GM18951 (cell line): ENCODE results near the gene LRP11.
"Not testable (repeated sequence)": the region's sequence is repeated elsewhere in the genome, so short reads cannot be mapped to it uniquely, and the experiment has no call there.

Experiments
- POLR2A ChIP-seq: IDR thresholded peaks from 4 replicates; pipeline ENCODE4 v1.6.1; 2011; ENCODE audit warnings: mild to moderate bottlenecking; ENCODE audit not compliant: insufficient read length, insufficient read depth; ENCODE audit errors: extremely low read depth
- in situ Hi-C: fragments of 300-500 bp; cut with MboI; formaldehyde crosslinking; loops from one replicate; pipeline ENCODE4 v1.12.0; 2022; ENCODE audit warnings: low sequenced_read_pairs, mixed read lengths, inconsistent platforms; ENCODE audit not compliant: unreplicated experiment

LRP11 gene

DNA sequence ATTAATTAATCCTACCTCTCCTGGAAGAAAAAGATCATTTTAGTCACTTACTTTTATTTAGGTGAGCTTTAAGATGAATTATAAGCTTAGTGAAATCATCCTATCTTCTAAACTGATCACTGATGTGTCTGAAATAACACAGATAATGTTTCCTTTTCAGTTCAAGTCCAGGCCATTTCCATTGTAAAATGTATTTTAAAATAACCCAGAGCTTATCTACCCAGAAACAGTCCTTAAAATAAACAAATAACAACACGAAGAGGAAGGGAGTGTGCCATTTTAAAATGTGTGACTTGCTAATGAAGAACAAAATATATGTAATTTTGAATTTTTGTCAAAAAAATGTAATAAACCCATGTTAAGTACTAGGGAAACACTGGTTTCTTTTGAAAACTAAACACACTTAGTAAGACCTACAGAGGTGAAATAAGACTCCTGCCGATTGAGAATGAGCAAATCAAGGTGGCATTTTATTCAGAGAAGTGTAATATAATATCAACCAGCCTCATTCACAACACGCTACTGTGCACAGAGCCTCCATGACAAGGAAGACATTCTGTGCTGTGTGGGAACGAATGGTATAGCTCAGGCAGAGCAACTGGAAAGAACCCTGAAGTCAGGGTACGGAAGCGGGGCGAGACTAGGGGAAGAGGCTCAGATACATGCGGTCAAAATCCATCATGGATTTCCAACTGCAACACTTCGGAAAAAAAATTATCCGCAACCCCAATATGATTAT, 7.7 kb downstream of the LRP11 start:
- in situ Hi-C loops = no loop called here
- no peak for TF ChIP-seq POLR2A

DNA sequence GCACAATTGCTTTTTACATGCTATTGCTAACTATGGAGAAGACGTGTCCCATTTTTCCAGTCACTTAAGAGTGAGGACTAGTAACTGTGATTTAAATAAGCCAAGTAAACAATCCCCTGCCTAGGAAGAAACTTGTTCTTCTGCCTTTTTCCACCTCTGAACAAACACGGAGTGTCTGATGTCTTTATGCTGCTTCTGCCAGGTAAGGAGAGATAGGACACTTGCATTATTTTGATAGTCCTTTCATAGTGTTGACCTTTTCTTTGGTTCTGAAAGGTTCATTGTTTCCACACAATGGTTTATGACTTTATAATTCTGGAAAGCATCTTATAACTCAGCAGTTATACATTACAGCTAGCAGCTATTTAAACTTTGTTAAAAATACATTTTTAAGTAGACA, 8.4 kb downstream of the LRP11 start:
- in situ Hi-C loops = no loop called here
- no peak for TF ChIP-seq POLR2A

DNA sequence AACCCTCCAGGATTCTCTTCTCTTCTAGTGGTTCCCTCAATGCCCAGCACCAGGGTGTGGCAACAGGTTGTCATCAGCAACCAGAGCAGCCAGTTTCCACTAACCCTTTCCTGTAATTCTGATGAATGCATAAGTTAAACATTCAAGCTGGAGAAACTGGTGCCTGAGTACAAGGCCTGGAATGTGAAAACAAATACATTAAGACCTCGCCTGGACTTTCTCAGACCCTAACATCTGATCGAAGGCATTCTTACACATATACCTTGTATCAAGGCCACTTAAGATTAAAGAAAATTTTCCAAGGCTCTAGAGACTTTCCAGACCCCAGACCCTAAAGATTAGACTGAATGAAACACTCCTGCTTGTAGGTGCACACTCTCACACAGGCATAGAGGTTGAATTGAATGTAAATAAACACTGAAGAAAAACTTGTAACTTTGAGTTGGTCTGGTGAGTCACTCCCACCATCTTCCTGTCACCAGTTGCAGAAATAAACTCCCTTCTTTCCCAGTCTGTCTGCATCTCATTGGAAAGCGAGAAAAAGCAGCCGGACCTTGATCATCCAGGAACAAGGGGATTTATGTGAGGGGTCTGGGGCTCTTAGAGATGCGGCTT, 9.0 kb downstream of the LRP11 start:
- TF ChIP-seq POLR2A = no peak
- in situ Hi-C loops = no loop called here

DNA sequence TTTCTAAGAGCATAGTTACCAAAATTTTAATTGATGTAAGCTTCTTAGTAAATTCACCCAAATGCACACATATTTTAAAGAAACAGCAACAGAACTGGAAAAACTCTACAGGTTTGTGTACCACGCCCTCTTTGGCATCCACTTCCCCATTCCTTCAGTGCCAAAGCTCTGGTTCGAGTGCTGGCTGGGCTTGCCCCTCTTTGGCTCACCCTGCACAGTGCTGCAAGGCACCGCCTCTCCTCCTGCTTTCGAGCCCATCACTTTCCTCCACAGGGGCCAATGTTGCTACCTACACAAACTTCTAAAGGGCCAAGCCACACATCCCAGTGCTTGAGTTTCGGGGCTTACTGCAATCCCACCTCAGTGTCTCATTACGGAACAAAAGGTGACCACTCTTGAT, 9.6 kb downstream of the LRP11 start:
- no peak for TF ChIP-seq POLR2A
- in situ Hi-C loops = no loop called here

DNA sequence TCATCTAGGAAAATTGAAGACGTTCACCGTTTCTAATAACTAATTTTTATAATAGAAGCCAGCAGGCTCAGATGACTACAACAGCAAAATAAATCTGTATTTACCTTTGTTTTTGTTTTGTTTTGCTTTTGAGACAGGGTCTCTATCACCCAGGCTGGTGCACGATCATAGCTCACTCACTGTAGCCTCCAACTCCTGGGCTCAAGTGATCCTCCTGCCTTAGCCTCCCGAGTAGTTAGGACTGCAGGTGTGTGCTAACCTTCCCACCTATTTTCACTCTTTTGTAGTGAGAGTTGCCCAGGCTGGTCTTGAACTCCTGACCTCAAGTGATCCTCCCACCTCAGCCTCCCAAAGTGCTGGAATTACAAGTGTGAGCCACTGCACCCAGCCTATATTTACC, 10.1 kb downstream of the LRP11 start:
- in situ Hi-C loops = not testable (repeated sequence)

DNA sequence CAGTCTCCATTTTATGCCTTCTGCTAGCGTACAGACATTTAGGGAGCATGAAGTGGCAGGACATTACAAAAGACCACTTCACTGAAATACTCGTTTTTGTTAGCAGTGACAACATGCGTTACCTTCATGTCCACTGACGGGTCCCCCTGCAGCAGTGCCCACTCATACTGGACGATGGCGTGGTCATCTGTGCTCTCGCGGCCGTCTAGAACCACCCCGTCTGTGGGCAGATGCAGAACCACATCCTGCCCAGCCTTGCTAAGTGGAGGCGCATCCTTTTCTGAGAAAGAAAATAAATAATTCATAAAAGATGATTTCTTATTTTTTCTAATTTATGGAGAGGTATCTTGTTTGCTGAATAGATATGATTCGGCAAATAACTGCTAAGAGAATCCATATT, 11.3 kb downstream of the LRP11 start:
- TF ChIP-seq POLR2A = no peak
- in situ Hi-C loops = no loop called here

DNA sequence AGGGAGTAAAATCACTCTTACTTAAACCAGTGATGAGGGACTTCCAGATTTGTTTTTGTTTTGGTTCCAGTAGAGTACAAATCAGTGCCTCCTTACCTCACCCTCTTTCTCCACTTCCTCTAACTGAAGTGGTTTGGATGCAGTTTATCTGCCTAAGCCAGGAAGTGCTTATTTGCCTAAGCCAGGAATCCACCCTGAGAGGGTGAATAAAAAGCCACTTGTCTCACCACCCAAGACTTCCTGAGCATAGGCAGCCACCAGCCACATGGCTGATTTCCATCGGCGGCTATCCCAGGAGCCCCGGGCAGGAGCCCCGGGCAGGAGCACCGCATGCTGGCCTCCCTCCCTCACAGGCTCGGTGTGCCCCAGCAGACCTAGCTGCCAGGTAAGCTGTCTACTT, 12.0 kb downstream of the LRP11 start:
- TF ChIP-seq POLR2A = no peak
- in situ Hi-C loops = no loop called here

DNA sequence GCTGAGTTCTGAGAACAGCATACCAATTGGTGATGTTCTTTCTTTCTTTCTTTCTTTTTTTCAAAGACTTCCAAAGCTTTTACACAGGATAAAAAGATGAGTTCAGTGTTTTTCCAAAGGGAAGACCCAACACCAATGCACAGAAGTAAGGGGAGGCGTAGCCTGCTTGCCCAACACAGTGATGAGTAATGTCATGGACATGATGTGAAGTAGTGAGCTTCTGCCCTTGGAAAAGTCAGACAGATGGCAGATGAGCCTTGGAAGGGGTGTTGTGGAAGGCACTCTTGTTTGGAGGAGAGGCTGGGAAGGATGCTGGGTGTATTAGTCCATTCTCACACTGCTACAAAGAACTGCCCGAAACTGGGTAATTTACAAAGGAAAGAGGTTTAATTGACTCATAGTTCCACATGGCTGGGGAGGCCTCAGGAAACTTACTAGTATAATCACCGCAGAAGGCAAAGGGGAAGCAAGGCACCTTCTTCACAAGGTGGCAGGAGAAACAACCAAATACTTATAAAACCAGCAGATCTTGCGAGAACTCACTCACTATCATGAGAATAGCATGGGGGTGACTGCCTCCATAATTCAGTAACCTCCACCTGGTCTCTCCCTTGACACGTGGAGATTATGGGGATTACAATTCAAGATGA, 12.6 kb downstream of the LRP11 start:
- in situ Hi-C loops = no loop called here
- no peak for TF ChIP-seq POLR2A

DNA sequence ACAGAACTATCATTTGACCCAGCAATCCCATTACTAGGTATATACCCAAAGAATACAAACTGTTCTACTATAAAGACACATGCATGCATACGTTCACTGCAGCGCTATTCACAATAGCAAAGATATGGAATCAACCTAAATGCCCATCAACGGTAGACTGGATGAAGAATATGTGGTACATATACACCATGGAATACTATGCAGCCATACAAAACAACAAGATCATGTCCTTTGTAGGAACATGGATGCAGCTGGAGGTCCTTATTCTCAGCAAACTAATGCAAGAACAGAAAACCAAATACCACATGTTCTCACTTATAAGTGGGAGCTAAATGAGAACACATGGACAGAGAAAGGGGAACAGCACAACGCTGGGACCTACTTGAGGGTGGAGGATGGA, 15.8 kb downstream of the LRP11 start:
- in situ Hi-C loops = loop anchor here (25.0 kb wide), 1 partner anchor 164 kb away; no protein-coding TSS in a partner anchor

DNA sequence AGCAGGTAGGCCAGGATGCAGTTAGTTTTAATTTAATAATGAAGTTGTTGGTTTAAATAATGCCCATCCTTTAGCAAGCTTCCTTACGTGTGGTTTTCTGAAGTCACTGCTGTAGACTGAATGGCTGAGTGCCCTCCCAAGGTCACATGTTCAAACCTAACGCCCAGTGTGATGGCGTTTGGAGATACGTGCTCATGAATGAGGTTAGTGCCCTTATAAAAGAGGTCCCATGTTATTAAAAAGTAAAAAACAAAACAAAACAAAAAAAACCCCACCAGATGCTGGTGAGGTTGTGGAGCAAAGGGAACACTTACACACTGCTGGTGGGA, 16.3 kb downstream of the LRP11 start:
- in situ Hi-C loops = loop anchor here (25.0 kb wide), 1 partner anchor 164 kb away; no protein-coding TSS in a partner anchor
- no peak for TF ChIP-seq POLR2A

DNA sequence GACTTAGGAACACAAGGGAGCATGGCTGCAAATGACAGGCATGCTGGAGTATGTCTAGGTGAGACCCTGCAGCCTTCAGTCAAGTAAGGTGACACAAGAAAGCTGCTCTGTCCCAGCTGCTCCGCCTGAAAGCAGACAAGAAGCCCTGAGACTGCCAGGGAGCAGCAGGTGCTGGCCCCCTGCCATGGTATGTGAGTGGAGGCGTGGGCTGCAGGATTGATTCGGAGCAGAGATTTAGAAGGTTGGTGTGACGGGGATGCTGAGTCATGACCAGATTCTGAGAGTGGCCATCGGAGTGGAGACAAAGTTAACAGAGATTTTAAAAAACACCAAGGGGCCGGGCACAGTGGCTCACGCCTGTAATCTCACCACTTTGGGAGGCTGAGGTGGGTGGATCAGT, 17.8 kb downstream of the LRP11 start:
- no peak for TF ChIP-seq POLR2A
- in situ Hi-C loops = loop anchor here (25.0 kb wide), 1 partner anchor 166 kb away; no protein-coding TSS in a partner anchor

DNA sequence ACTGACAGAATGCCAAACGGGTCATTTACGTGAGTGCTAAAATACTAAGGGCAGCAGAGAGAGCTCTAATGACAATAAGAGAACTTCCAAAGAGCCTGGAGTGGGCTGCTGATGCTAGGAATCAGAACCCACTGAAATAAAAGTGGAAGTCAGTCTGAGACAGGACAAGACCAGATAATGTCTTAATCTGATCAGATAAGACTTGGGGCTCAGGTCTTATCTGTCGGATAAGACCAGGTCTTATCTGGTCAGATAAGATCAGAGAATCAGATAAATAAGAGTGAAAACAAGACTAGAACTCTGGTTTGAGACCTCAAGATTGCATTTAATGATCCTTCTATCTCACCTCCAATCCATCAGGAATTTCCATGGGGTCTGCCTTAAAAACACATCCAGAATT, 18.6 kb downstream of the LRP11 start:
- no peak for TF ChIP-seq POLR2A
- in situ Hi-C loops = loop anchor here (25.0 kb wide), 1 partner anchor 167 kb away; no protein-coding TSS in a partner anchor

DNA sequence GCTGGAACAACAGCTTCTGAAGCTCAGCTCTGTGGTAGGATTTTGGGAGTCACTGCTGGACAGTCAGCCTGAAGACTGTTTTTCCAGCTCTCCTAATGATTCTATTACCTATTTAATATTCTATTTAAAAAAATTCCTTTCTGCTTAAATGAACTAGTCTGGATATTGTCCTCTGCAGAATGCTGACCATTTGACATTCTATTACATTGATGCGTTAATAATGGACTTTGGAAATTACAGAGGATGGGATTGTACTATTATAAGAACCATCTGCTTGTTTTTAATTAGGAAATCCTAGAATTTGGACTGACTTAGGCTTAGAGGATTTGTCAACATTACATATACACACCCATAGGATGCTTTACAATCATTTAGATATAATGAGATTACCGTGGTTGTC, 19.7 kb downstream of the LRP11 start:
- in situ Hi-C loops = loop anchor here (25.0 kb wide), 1 partner anchor 168 kb away; no protein-coding TSS in a partner anchor

DNA sequence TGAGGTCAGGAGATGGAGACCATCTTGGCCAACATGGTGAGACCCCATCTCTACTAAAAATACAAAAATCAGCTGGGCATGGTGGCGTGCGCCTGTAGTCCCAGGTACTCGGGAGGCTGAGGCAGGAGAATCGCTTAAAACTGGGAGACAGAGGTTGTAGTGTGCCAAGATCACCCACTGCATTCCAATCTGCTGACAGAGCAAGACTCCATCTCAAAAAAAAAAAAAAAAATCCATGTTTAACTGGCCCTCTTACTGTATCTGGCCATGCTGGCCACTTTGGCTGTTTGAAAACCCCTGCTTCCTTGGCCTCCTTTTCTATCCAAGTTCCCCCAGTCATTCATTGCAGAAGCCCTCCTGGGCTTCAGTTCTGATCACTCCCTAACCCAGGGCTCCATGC, 20.1 kb downstream of the LRP11 start:
- in situ Hi-C loops = loop anchor here (25.0 kb wide), 1 partner anchor 168 kb away; no protein-coding TSS in a partner anchor

More for the DNA sequence above, 19.7 kb downstream of the LRP11 start:
- no peak for TF ChIP-seq POLR2A

DNA sequence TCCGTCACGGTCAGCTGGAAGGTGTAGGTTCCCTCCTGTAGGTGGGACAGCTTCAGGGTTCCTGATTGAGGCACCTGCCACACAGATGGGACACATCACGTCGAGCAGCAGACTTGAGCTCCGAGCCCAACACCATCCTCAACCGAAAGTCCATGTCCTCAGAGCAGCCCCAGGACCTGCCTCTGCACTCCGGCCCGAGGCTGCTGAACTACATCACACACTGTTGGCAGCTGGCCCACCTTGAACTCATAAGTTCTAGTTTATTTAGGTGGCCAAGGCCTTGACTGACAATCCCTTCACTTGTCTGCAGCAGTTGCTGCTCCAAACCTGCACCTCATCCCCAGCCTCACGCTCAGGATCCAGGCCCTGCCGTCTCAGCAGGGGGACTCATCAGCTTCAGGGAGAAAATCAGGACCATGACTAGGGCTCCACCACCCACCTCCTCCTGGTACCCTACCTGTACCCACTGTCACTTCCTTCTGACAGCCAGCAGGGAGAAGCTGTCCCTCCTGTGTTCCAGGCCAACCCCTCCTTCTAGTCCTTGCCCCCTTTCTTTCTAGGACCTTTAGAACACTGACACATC, 21.0 kb downstream of the LRP11 start:
- TF ChIP-seq POLR2A = no peak
- in situ Hi-C loops = loop anchor here (25.0 kb wide), 1 partner anchor 169 kb away; no protein-coding TSS in a partner anchor
